H1 (cell line): ENCODE measurements around the gene FHL1. TPM values are rescaled to one million over a fixed set of nuclear protein-coding genes. Genes with fewer than 3 reads are reported as not detected.

Source experiments
- CTCF ChIA-PET: fragments of 300-600 bp; sonication (Branson Sonifier 250); formaldehyde crosslinking; loops from one replicate; lab custom pipeline; 2021; ENCODE audit not compliant: partially characterized antibody; lab: Charles Lee
- POLR2A ChIA-PET: fragments of 300-600 bp; sonication (Branson Sonifier 250); formaldehyde crosslinking; loops from one replicate; lab custom pipeline; 2021; ENCODE audit warnings: inconsistent platforms; ENCODE audit not compliant: partially characterized antibody; lab: Charles Lee
- DNase-seq, 2 experiments: peaks; one replicate each; pipeline versions ENCODE4 v3.0.0 to v3.0.0-alpha.2; 2010 to 2022; ENCODE audit warnings: low spot score in 2 of 2, low read depth in 1 of 2, mixed read lengths in 1 of 2
- FAIRE-seq: peaks from 2 replicates; lab custom pipeline; 2011; peaks lifted over from hg19 to GRCh38; lab: Jason Lieb, UNC
- H2AFZ ChIP-seq: 2 replicates; pipeline ENCODE4 v1.8.1; 2012; ENCODE audit warnings: low read length, inconsistent platforms
- H2AK5ac ChIP-seq: 2 replicates; pipeline ENCODE4 v1.6.1; 2013; ENCODE audit warnings: low read depth, low read length
- H2BK120ac ChIP-seq: replicated peaks from 2 replicates; pipeline ENCODE3; 2013; ENCODE audit warnings: low read depth, low read length, inconsistent platforms
- H2BK12ac ChIP-seq: 2 replicates; pipeline ENCODE4 v1.6.1; 2013; ENCODE audit warnings: low read depth, low read length
- H2BK15ac ChIP-seq: 2 replicates; pipeline ENCODE4 v1.6.1; 2013; ENCODE audit warnings: low read length
- H2BK20ac ChIP-seq: 2 replicates; pipeline ENCODE4 v1.6.1; 2013; ENCODE audit warnings: low read length
- H2BK5ac ChIP-seq: 2 replicates; pipeline ENCODE4 v1.6.1; 2013; ENCODE audit warnings: low read depth, low read length
- H3K14ac ChIP-seq: 2 replicates; pipeline ENCODE4 v1.6.1; 2013; ENCODE audit warnings: inconsistent platforms; ENCODE audit not compliant: insufficient read length
- H3K18ac ChIP-seq: 2 replicates; pipeline ENCODE4 v1.6.1; 2013; ENCODE audit warnings: low read length; ENCODE audit errors: extremely low read depth
- H3K23ac ChIP-seq: 2 replicates; pipeline ENCODE4 v1.6.1; 2013; ENCODE audit warnings: inconsistent platforms; ENCODE audit not compliant: insufficient read length
- H3K23me2 ChIP-seq: 2 replicates; pipeline ENCODE4 v1.6.1; 2013; ENCODE audit warnings: low read depth, low read length
- H3K27ac ChIP-seq: 2 replicates; pipeline ENCODE4 v1.6.1; 2011; ENCODE audit warnings: low read depth, low read length, inconsistent platforms
- H3K27me3 ChIP-seq, 4 experiments: replicated peaks in 1 of 4; 1 replicate in 1 of 4; 2 replicates in 3 of 4; pipeline versions ENCODE4 v1.6.1 to v1.8.1; 2011 to 2013; ENCODE audit warnings: low read length in 3 of 4, mild to moderate bottlenecking in 3 of 4, inconsistent platforms in 2 of 4, mixed read lengths in 2 of 4, moderate library complexity in 1 of 4; ENCODE audit not compliant: control insufficient read depth in 3 of 4, insufficient read depth in 3 of 4; ENCODE audit errors: extremely low read depth in 1 of 4
- H3K36me3 ChIP-seq, 4 experiments: 2 replicates each; pipeline versions ENCODE4 v1.6.1 to v1.8.1; 2011 to 2013; ENCODE audit warnings: mild to moderate bottlenecking in 4 of 4, low read length in 3 of 4, moderate library complexity in 2 of 4, control low read depth in 1 of 4, inconsistent platforms in 1 of 4; ENCODE audit not compliant: insufficient read depth in 4 of 4, control insufficient read depth in 2 of 4
- H3K4ac ChIP-seq: replicated peaks from 2 replicates; pipeline ENCODE3; 2013; ENCODE audit warnings: low read length, low read depth, mixed read lengths, inconsistent platforms; ENCODE audit not compliant: insufficient read length
- H3K4me1 ChIP-seq, 4 experiments: replicated peaks in 1 of 4; 1 replicate in 1 of 4; 2 replicates in 3 of 4; pipeline versions ENCODE4 v1.6.1 to v1.8.1; 2011 to 2013; ENCODE audit warnings: low read length in 3 of 4, inconsistent platforms in 2 of 4, mixed read lengths in 1 of 4; ENCODE audit not compliant: insufficient read depth in 4 of 4, control insufficient read depth in 3 of 4
- H3K4me2 ChIP-seq, 2 experiments: 2 replicates each; pipeline versions ENCODE4 v1.6.1 to v1.8.1; 2011 to 2013; ENCODE audit warnings: low read depth in 2 of 2, low read length in 2 of 2, control low read depth in 1 of 2, inconsistent platforms in 1 of 2, mild to moderate bottlenecking in 1 of 2; ENCODE audit not compliant: insufficient read depth in 1 of 2
- H3K4me3 ChIP-seq, 4 experiments: fragments of 200-600, 300-600 bp in 1 of 4; sonication (generic), shearing (Covaris generic), sonication (Bioruptor Twin) in 1 of 4; 2 replicates each; pipeline versions ENCODE4 v1.5.1 to v1.8.1; 2011 to 2016; ENCODE audit warnings: low read length in 4 of 4, low read depth in 3 of 4, control low read depth in 2 of 4, inconsistent platforms in 2 of 4, mild to moderate bottlenecking in 2 of 4, mixed read lengths in 1 of 4, moderate library complexity in 1 of 4; ENCODE audit not compliant: insufficient read depth in 2 of 4; ENCODE audit errors: extremely low read depth in 1 of 4
- H3K56ac ChIP-seq: replicated peaks from 2 replicates; pipeline ENCODE3; 2013; ENCODE audit warnings: low read depth, mild to moderate bottlenecking, mixed read lengths, low read length, inconsistent platforms; ENCODE audit not compliant: insufficient read length
- H3K79me1 ChIP-seq: 2 replicates; pipeline ENCODE4 v1.6.1; 2013; ENCODE audit warnings: low read depth, low read length, control low read depth
- H3K79me2 ChIP-seq, 2 experiments: 2 replicates each; pipeline versions ENCODE4 v1.6.1 to v1.8.1; 2012 to 2013; ENCODE audit warnings: low read length in 2 of 2, mild to moderate bottlenecking in 2 of 2, inconsistent platforms in 1 of 2; ENCODE audit not compliant: insufficient read depth in 2 of 2, control insufficient read depth in 1 of 2
- H3K9ac ChIP-seq, 4 experiments: replicated peaks in 1 of 4; 1 replicate in 1 of 4; 2 replicates in 3 of 4; pipeline versions ENCODE4 v1.6.1 to v1.8.1; 2011 to 2013; ENCODE audit warnings: low read depth in 3 of 4, low read length in 3 of 4, control low read depth in 2 of 4, mild to moderate bottlenecking in 2 of 4, moderate library complexity in 2 of 4, inconsistent platforms in 1 of 4; ENCODE audit errors: extremely low read depth in 1 of 4
- H3K9me3 ChIP-seq, 2 experiments: 2 replicates each; pipeline versions ENCODE4 v1.6.1 to v1.8.1; 2012 to 2013; ENCODE audit warnings: mild to moderate bottlenecking in 2 of 2, moderate library complexity in 2 of 2, control low read depth in 1 of 2, inconsistent platforms in 1 of 2, low read depth in 1 of 2, low read length in 1 of 2, mixed read lengths in 1 of 2; ENCODE audit not compliant: insufficient read depth in 2 of 2
- H4K20me1 ChIP-seq, 2 experiments: replicated peaks in 1 of 2; 2 replicates each; pipeline versions ENCODE3 to v1.8.1; 2011 to 2013; ENCODE audit warnings: inconsistent platforms in 2 of 2, low read length in 2 of 2, mild to moderate bottlenecking in 1 of 2; ENCODE audit not compliant: insufficient read depth in 2 of 2, control insufficient read depth in 1 of 2
- H4K5ac ChIP-seq: 2 replicates; pipeline ENCODE4 v1.6.1; 2013; ENCODE audit warnings: low read length, low read depth, mixed read lengths, inconsistent platforms; ENCODE audit not compliant: insufficient read length
- H4K8ac ChIP-seq: 2 replicates; pipeline ENCODE4 v1.8.0; 2013; ENCODE audit warnings: mild to moderate bottlenecking, moderate library complexity, low read length, inconsistent platforms; ENCODE audit not compliant: insufficient read depth; ENCODE audit errors: extremely low read depth
- H4K91ac ChIP-seq: replicated peaks from 2 replicates; pipeline ENCODE3; 2013; ENCODE audit warnings: low read length, mixed read lengths, inconsistent platforms; ENCODE audit not compliant: insufficient read length
- HDAC6 ChIP-seq: IDR thresholded peaks from one replicate; pipeline ENCODE4 v1.7.1; 2012; ENCODE audit warnings: low read depth, mild to moderate bottlenecking, inconsistent platforms, low read length, moderate library complexity
- JUN ChIP-seq: IDR thresholded peaks from 2 replicates; pipeline ENCODE4 v1.6.1; 2011; ENCODE audit warnings: low read depth, mild to moderate bottlenecking, improper control_type of control experiment, low read length
- JUND ChIP-seq: IDR thresholded peaks from 2 replicates; pipeline ENCODE4 v1.6.1; 2011; ENCODE audit warnings: mild to moderate bottlenecking, improper control_type of control experiment, low read length
- SRF ChIP-seq: IDR thresholded peaks from 2 replicates; pipeline ENCODE4 v1.6.1; 2011; ENCODE audit warnings: mild to moderate bottlenecking, low read depth, low read length, moderate library complexity
- WGBS, 2 experiments: shearing (Covaris generic) in 1 of 2; methylation state at CpG; one replicate each; pipeline versions ENCODE4 v1.1.6 to v1.1.7; 2013 to 2015; ENCODE audit warnings: low lambda C conversion rate in 2 of 2, mixed read lengths in 2 of 2, inconsistent platforms in 1 of 2, low coverage in 1 of 2, missing lambda C conversion rate in 1 of 2; ENCODE audit not compliant: insufficient replicate concordance in 2 of 2, insufficient coverage in 1 of 2, insufficient read length in 1 of 2; ENCODE audit errors: extremely low coverage in 1 of 2, missing lambda C conversion rate in 1 of 2; 5-methylcytosine and 5-hydroxymethylcytosine counted together
- polyA plus RNA-seq, 7 experiments: library from polyadenylated mRNA; depleted of rRNA in 3 of 7; stranded (reverse) in 5 of 7; unstranded in 2 of 7; fragments of >200 nt in 5 of 7; fragments of 200-250 nt in 2 of 7; gene quantifications; 1 replicate in 5 of 7; 2 replicates in 1 of 7; 4 replicates in 1 of 7; pipeline versions ENCODE4 v1.2.1 to v1.2.3, GENCODE V29; 2011 to 2013; ENCODE audit warnings: missing spikeins in 2 of 7, mixed read lengths in 2 of 7
- total RNA-seq: library from RNA; stranded (reverse); fragmentation: NEBNext Ultra II Directional; extraction: Animal tissue kit (Norgen Biotek cat#: 25700); gene quantifications from 2 replicates; pipeline ENCODE4 v1.2.1, GENCODE V29; 2021

FHL1 gene
- total and polyA plus RNA-seq, 2 of the 8 experiments (the other 6 are each of a cell fraction or from before 2014, with no cell fraction given): 45.0 to 56.5 TPM

DNA sequence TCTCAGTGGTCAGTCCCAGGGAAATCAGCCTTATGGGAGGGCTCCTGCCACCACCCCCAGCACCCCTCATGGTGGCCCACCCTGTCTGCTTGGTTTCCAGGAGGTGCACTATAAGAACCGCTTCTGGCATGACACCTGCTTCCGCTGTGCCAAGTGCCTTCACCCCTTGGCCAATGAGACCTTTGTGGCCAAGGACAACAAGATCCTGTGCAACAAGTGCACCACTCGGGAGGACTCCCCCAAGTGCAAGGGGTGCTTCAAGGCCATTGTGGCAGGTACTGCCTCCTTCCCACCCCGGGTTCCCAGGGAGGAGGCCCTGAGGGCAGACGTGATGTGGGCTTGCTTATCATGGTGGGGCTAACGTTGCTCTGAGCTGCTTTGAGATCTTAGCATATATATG is 59.6 kb downstream of the FHL1 start:
- POLR2A ChIA-PET: no interaction called here
- peaks cover 0 to 2% of the 10 kb centered on the region in 2 experiments for H4K20me1 ChIP-seq
- FAIRE-seq (no peak), DNase-seq (no peak)
- H3K27ac ChIP-seq: no peak overlapping the region
- CTCF ChIA-PET: interaction anchor here (1.0 to 1.7 kb wide), 2 partner anchors 179 to 181 kb away, joined by 3 to 10 read pairs; no protein-coding TSS in a partner anchor
- no peak overlapping the region for H3K4ac ChIP-seq
- H3K14ac ChIP-seq: no peak overlapping the region
- H3K23ac ChIP-seq: no peak overlapping the region
- no peak overlapping the region for H2BK20ac ChIP-seq
- H4K5ac ChIP-seq: no peak overlapping the region
- no peak overlapping the region for H2BK12ac ChIP-seq
- 86% methylated on average over 3 of the region's 6 CpGs; no CpG with 5 or more reads in 1 of the 2 experiments for WGBS, 2 experiments
- no peak overlapping the region for H4K8ac ChIP-seq
- H3K18ac ChIP-seq: no peak overlapping the region
- no peak overlapping the region for H2BK5ac ChIP-seq
- H3K4me1 ChIP-seq: peaks cover 0 to 7% (median 3%) of the 10 kb centered on the region in 4 experiments; a peak in 2 of 7 replicates
- no peaks in the 10 kb centered on the region for H3K79me1 ChIP-seq
- no peaks in the 10 kb centered on the region for H3K23me2 ChIP-seq
- H2BK120ac ChIP-seq: no peak overlapping the region
- no peak overlapping the region for H3K56ac ChIP-seq
- H2AFZ ChIP-seq: no peak overlapping the region
- no peak overlapping the region for H3K9ac ChIP-seq
- peaks cover 0 to 22% (median 0%) of the 10 kb centered on the region in 4 experiments; a peak in 3 of 8 replicates for H3K36me3 ChIP-seq
- TF ChIP-seq JUN: no peak
- no peak for TF ChIP-seq HDAC6
- TF ChIP-seq JUND: no peak
- no peak for TF ChIP-seq SRF
- H4K91ac ChIP-seq: no peak overlapping the region
- no peaks in the 10 kb centered on the region for H3K9me3 ChIP-seq
- no peak overlapping the region for H3K4me3 ChIP-seq
- H3K27me3 ChIP-seq: no peaks in the 10 kb centered on the region
- no peak overlapping the region for H3K4me2 ChIP-seq
- H2BK15ac ChIP-seq: no peak overlapping the region
- no peaks in the 10 kb centered on the region for H3K79me2 ChIP-seq
- H2AK5ac ChIP-seq: no peak overlapping the region
